GM21528 (cell line): ENCODE measurements around the gene HTRA2.

Source experiments
- ATAC-seq: cut with Tn5 transposase; IDR thresholded peaks from one replicate; pipeline ENCODE4 v1.9.1; 2021; ENCODE audit warnings: mild to moderate bottlenecking, moderate library complexity; ENCODE audit not compliant: unreplicated experiment, low FRiP score

HTRA2 gene

DNA sequence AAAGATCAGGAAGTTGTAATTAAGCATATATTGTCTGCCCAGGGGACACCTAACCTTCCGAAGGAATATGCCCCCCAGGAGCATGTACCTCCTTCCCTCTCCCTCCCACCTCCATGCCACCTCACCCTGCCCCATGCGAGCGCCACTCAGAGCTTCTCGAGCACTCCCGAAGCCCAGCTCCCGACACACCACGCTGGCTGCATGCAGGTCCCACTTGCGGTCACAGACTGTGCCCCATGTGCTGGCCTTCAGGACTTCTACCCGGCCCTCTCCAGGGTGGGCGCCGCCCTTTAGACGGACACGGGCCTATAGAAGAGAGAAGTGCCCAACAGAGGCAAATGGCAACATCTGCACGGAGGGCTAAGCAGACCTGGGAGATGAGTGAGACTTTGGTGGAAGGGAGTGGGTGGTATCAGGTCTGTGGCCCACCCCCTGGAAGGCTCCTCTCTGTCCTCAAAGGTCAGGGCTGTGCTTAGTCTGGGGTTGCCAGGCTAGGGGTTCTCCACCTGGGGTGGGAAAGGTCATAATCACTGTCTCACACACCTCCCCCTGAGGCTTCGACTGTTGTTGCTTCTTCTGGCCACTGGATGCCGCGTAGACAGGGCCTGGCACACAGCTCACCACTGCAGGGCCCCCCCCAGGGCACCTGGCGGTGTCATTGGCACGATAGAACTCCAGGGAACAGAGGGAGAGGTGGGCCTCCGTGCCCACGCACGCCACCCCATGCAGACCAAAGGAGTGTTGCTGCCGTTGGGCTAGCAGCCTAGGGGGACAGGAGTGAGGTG is 6.6 kb downstream of the HTRA2 start:
- no peak for ATAC-seq

DNA sequence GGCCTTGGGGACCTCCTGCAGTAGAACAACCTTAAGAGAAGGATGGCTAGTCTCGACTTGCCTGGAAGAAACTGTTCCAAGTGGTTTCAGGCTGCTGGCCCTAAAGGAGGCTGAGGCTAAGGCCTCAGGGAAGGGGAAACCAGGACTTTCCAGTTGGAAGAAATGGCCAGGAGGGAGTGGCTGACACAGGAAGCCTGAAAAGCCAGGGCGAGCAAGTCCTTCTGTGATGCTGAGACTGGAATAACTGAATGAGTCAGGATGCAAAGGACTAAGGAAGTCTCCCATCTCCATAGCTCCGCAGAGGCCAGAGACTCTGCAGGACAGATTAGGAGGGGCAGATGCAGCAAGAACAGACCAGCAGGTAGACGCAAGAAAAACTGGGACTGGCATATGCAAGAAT is 7.4 kb downstream of the HTRA2 start:
- ATAC-seq = no peak

DNA sequence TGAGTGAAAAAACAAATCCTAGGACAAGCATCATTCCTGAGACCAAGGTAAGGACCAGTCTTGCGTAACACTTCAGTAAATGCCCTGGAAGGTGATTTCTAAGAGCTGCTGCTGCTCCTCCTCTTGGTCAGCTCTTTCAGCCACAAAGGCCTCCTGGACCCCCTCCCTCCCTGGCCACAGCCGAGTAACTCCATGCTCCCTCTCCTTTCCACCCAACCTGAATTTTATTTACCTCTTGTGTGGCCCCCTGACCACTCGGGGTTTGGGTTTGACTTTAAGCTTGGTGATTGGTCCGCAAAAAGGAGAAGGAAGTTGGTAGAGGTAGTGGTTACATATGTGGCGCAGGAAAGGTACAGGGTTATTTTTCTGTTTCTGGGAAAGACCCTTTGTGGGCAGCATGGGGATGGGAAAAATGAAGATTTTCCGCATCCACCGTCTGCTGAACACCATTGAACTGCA is 9.2 kb downstream of the HTRA2 start:
- no peak for ATAC-seq

DNA sequence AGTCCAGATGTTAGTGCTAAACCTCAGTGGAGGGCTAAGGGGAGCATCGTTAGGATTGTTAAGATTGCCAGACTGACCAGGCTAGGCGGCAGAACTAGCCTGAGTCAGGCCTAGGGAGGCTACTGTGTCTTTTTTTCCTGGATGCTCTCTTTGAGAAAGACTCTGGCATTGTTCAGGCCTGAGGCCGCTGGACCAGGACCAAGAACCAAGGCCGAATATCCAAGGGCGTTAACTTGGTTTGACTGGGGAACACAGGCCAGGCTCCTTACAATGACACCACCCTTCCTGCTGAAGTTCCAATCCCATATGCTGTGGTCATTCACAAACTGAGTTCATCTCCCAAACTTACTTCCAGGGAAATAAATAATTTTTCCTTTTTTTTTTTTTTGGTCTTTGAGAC is 10.6 kb downstream of the HTRA2 start:
- ATAC-seq = no peak

DNA sequence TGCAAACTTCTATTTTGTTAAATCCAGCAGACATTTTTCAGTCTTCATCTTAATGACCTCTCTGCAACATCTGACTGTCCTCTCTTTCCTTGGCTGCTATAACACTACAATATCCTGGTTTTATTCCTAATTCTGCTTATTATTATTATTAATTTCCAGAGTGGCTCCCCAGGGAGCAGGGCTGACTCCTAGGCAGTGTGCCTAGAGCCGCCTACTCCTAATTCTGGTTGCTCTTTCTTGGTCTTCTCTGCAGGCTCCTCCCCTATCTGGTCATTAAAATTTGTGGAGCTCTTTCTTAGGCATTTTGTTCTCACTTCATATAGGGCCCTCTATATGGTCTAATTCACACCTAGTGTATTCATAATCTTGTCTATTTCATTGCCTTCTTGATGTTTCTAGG is 13.2 kb downstream of the HTRA2 start:
- ATAC-seq = no peak

DNA sequence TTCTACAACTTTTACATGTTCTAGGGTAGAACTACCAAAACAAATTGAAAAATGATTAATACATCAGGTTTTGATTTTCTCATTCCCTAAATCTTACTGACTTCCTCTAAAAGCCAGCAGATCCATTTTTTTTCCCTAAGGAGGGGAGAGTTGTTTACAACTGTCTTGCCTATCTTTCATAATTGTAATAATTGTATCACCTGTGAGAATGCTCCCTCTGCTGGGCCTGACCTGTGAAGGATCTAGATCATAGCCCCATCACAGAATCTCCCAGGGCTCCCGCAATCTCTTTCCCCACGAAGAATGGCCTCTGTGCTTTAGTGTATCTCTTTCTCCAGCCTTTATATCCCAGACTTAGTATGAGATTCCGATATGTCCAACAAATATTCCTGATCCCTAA is 14.9 kb downstream of the HTRA2 start:
- ATAC-seq = no peak

DNA sequence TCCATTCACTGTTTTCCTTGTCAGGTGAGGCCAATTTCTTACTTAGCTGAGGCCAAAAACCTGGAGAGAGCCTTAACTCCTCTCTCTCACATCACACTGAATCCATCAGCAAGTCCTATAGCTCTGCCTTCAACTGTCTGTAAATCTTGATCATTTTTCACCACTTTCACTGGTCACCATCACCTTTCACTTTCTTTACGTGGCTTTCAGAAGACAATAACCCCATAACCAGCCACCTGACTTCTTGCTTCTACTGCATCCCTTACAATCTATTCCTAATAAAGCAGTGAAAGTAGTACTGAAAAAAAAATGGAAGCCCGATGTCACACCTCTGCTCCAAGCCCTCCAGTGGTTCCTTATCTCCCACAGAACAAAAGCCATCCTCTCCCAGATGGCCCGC is 16.3 kb downstream of the HTRA2 start:
- no peak for ATAC-seq

DNA sequence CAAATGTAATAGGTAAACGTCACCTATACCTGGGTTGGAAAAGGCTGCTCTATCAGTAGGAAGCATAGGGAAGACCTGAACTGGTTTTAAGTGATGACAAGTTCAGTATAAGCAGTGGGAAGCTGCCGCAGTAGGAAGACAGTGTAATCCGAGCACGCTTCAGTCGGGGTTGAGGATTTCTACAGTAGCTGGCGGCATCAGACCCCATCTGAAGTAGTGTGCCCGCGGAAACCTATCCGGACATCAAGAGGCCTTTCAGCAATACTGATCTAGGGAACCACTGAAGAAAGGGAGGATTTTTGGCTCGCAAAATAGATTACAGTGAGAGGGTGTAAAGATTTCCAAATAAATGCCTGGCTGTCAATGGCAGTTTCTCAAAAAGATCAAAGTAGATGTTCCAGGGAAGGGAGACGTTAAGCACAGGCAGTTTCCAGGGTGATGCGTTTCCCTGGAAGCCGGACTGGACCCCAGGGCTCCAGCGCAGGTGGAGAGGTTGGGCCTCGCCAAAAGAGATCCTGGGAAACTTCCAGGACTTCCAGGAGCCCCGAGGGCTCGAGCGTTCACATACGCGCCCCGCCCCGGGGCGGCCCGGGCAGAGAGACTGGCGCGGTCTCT is 18.7 kb downstream of the HTRA2 start:
- ATAC-seq = no peak

DNA sequence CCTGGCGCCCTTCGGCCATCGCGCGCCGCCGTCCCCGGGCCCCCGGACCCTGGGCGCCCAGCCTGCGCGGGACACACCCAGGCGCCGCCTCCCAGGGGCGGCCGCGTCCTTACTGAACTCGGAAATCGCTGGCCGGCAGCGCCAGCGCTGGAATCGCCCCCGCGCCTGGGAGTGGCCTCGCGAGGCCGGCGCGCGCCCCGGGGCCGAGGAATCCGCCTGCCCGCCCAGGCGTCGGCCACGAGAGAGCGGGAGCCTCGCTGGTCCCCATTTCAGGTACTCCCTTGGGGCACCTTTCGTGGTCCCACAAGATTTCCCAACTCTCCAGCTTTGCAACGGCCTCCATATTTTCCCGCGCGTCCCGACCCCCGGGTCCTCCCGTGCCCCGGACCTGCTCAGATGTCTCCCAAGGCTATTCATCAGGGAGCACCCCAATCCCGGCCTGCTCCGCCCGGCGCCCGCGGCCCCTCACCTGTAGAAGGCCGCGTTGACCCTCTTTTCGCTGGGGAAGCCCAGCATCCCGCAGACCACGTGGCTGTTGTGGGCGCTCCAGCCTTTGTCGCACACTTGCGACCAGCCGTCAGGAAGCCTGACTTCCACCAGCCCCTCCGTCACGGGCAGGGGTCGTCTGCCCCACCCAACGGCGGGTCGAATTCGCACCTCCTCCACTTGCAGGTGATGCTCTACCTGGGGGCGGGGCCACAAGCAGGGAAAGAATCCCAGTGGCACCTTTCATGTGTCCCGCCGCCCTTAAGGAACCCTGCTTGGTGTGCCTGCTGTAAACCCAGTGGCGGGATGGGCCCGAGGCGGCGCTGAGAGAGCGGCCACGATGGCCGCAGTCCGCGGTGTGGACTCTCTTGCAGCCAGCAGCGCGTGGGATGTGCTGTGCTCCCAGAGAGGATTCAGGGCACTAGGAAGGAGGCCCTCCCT is 19.4 kb downstream of the HTRA2 start:
- peak; percentile 49 for ATAC-seq

DNA sequence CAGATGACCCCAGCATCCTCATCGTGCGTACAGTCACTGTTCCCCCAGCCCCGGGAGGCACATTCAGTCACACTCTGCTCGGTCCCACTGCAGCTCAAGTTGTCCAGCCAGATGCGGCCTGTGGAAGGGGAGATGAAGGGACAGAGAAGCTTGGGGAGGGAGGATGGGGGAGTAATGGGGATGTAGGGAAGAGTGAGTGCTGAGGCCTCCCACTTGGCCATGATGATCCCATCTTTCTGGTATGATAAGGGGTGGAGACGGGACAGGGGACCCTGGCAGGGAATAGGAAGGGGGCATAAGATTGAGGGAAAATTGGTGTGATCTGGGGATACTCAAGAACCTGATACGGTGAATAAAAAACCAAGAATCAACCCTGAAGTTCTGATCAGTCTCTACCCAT is 20.5 kb downstream of the HTRA2 start:
- ATAC-seq = no peak

DNA sequence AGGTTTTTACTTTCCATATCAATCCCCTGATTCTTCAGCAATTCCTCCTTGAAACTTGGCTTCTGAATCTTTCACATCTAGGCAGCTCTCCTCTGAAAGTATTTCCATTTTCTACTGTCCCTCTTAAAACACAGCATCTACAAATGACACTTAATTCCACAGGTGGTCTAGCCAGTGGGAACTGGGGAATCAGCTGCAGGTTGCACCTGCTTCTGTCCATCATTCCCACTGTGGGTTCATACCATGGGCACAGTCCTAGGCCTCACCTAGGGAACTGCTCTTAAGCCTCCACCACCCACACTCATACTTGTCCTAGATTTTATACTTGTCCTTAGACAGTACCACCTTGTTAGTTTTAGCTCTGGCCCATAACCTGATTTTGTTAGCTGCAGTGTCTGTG is 21.8 kb downstream of the HTRA2 start:
- ATAC-seq = no peak

DNA sequence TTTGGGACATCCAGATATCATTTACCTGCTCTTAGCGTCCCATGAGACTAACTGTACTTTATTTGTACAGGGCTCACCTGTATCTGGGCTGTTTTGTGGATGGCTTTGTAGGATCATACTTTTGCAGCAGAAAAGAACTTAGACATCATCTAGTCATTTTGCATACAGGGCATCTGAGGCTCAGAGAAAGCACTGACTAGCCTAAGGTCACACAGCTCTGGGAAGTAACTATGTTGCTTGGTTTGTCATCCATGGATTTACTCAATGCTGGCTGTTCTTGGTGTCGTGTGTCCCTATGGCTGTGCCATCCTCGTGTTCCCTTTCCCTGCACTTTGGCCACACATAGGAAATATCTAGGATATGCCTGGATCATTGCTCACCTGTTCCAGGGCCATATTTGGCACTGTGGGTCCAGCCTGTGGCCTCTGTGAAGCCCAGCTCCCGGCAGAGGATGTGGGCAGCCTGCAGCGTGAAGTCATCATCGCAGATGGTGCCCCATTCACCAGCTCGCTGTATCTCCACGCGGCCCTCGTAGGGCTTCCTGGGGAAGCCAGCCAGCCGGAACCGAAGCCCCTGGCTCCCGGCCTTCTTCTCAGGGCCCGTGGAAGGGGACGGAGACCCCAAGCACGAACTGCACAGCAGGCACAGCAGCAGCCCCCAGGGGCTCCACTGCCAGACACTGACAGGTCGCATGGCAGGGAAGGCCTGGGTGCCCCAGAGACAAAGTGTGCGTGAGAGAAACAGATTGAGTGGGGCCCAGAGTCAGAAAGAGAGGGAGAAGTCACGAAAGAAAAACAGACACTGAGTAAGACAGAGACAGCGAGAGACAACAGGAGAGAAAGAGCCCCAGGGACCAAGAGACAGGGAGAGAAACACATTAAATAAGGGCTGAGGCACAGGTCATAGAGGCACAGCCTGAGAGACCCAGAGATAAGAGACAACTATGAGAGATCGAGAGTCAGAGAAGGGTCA is 22.5 kb downstream of the HTRA2 start:
- no peak for ATAC-seq

DNA sequence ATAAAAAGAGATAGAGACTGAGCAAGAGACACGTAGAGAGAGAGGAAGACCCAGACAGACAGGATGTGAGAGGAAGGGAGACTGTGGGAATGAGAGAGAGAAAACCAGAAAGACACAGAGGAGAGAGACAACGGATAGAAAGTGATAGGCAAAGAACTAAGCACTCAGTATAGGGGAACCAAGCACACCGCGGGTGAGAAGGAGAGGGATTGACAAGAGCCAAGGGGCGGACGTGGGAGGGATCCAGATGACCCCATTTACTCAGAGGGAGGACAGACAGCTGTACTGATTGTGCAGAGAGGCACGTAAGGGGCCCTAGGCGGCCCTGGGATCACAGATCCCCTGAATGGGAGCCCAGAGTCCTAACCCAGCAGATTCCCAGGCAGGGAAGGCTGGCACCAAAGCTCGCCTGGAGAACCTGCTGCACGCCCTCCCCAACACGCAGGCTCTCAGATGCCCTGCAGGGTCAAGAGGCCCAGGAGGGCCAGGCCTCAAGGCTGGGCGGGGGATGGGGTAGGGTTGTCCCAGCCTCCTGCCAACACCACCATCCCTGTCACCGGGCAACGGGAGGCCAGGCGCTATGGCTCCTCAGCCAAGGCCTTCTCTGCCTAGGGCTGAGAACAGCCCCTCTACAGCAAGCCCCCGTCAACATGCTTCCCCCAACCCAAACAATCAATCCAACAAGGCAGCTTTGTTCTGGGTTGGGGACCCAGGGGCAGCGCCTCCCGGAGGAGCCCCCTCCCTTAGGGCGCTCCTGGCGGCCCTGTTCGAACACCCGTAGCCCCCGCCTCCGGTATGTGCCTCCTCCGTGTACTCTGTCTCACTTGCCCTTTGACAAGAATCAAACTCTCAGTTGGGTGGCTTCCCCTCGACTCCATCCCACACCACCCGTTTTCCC is 23.4 kb downstream of the HTRA2 start:
- ATAC-seq = no peak

DNA sequence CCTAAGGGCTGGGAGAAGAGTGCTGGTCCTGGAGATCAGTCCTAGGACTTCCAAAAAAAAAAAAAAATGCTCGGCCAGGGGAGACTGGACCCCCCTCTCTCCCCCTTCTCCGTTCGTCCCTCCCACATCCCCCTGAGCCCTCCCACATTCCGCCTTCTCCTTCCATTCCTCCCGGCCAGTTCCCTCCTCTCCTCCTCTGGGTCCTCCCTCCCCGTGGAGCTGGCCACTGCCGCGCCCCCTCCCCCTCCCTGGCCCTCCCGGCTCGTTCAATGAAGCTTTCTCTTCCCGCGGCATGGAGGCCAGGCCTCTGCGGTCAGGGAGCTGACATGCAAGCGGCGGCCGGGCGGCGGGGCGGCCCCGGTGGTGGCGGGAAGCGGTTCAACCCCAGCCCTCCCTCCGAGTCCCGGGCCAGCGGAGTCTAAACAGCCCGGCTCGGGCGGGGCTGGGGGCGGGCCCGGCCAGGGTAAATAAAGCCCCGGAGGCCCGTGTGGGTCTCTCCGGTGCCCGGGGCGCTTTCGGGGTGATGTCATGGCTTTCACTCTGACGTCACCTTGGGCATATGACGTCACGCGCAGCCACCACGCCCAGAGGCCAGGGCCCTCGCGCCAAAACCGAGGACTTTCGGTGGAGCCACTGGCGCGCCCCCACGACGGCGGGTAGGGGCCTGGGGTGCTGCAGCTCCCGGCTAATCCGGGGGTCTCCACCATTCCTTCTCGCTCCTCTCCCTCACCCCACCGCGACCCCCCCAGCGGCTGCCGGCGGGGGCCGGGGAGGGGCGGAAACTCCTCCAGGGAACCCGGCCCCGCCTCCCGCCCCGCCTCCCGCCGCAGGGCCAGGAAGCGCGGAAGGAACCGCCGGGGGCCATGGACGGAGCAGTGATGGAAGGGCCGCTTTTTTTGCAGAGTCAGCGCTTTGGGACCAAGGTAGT is 24.4 kb downstream of the HTRA2 start, which contains the start of the genes DOK1 and LOXL3:
Gene DOK1, plus strand, starts transcription at position 829 of the 928 bp plus-strand sequence. Its CDS starts 35 bp downstream, at position 864.
Gene LOXL3, minus strand, starts transcription at position 51 of the 928 bp plus-strand sequence. CDS start 1,308 bp downstream, outside the sequence.
- ATAC-seq = peak; percentile 54

DNA sequence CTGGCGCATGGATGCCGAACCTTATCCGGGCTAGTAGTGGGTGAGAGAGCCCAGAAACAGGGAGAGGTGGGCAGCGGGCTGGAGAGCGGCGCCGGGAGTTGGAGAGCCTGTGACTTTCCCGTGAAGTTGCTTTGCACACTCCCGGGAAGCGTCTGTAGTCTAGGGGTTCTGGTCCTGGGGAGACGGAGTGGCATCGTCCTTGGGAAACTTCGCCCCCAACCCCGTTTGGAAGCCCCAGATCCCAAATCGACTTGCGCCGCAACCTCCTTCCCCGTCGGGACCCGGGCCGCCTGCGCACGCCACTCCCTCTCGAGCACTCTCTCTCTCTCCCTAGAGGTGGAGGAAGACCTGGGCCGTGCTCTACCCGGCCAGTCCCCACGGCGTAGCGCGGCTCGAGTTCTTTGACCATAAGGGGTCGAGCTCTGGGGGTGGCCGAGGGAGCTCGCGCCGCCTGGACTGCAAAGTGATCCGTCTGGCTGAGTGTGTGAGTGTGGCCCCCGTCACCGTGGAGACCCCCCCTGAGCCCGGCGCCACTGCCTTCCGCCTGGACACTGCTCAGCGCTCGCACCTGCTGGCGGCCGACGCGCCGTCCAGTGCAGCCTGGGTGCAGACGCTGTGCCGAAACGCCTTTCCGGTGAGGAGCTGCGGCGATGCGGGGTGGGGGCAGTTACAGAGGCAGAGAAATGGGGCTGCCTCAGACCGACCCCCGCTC is 25.2 kb downstream of the HTRA2 start:
- ATAC-seq = peak; percentile 48

DNA sequence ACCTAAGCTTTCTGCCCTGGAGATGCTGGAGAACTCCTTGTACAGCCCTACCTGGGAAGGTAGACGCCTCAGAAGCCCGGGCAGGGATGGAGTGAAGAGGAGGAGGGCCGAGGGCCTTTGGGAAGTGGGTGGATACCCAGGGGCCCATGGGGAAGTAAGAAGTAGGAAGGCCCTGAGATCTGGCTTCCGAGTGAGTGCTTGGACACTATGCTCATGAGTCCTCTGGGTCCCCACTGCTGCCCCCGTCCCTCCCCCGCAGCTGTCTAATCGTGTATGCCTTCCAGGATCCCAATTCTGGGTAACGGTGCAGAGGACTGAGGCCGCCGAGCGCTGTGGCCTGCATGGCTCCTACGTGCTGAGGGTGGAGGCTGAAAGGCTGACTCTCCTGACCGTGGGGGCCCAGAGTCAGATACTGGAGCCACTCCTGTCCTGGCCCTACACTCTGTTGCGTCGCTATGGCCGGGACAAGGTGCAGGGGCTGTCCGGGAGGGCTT is 25.9 kb downstream of the HTRA2 start:
- ATAC-seq = no peak

DNA sequence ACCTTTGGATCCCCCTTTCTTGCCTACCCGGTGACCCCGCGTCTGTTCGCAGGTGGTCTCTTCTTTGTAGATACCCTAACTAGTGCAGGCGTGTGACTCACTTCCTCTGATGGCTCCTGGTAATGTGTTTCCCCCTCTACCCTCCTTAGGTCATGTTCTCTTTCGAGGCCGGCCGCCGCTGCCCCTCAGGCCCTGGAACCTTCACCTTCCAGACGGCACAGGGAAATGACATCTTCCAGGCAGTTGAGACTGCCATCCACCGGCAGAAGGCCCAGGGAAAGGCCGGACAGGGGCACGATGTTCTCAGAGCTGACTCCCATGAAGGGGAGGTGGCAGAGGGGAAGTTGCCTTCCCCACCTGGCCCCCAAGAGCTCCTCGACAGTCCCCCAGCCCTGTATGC is 26.4 kb downstream of the HTRA2 start:
- no peak for ATAC-seq
